Activated naive CD4-positive, alpha-beta T cell treated with anti-CD3 and anti-CD28 coated beads, Interleukin-2, amount 50 U/mL, for 24 hours (primary cell): ENCODE data around the gene TRAT1.
A peak's percentile ranks its signal among the peaks of the same experiment; 100 is the strongest.

Experiments
- H3K27ac Mint-ChIP-seq: one replicate; pipeline ENCODE4 v1.8.0; 2021; ENCODE audit warnings: mild to moderate bottlenecking, mixed read lengths
- H3K27me3 Mint-ChIP-seq: one replicate; pipeline ENCODE4 v1.8.0; 2021; ENCODE audit warnings: mixed read lengths
- H3K36me3 Mint-ChIP-seq: one replicate; pipeline ENCODE4 v1.8.0; 2021; ENCODE audit warnings: mixed read lengths
- H3K4me1 Mint-ChIP-seq: one replicate; pipeline ENCODE4 v1.8.0; 2021; ENCODE audit warnings: mixed read lengths
- H3K4me3 Mint-ChIP-seq: one replicate; pipeline ENCODE4 v1.8.0; 2021; ENCODE audit warnings: mild to moderate bottlenecking, mixed read lengths
- H3K9me3 Mint-ChIP-seq: one replicate; pipeline ENCODE4 v1.8.0; 2021; ENCODE audit warnings: mixed read lengths

Gene TRAT1

GRCh38 chr3:108891833-108892232 lies 69.2 kb downstream of the TRAT1 start:
- Mint-ChIP-seq H3K27me3 (no peaks in the 10 kb centered on the region), H3K4me3 (no peak overlapping the region), H3K9me3 (no peaks in the 10 kb centered on the region), H3K27ac (no peak overlapping the region), H3K36me3 (no peaks in the 10 kb centered on the region), H3K4me1 (no peaks in the 10 kb centered on the region)

- H3K4me1 Mint-ChIP-seq, result peaks cover 16% of the 10 kb centered on the region
- no peaks in the 10 kb centered on the region for H3K36me3 Mint-ChIP-seq
These were observed 72.4 kb downstream of the TRAT1 start for GRCh38 chr3:108894981-108895380.

GRCh38 chr3:108897883-108898282 lies 75.3 kb downstream of the TRAT1 start:
- H3K27ac Mint-ChIP-seq, result peak overlapping the region; percentile 31

More at GRCh38 chr3:108894981-108895380, 72.4 kb downstream of the TRAT1 start:
- Mint-ChIP-seq H3K4me3 (no peak overlapping the region), H3K27ac (peak overlapping the region; percentile 4), H3K9me3 (no peaks in the 10 kb centered on the region), H3K27me3 (no peaks in the 10 kb centered on the region)

GRCh38 chr3:108899530-108899929 lies 76.9 kb downstream of the TRAT1 start:
- Mint-ChIP-seq H3K27ac (no peak overlapping the region), H3K9me3 (peaks cover 4% of the 10 kb centered on the region), H3K4me1 (peaks cover 25% of the 10 kb centered on the region), H3K4me3 (no peak overlapping the region), H3K36me3 (no peaks in the 10 kb centered on the region), H3K27me3 (no peaks in the 10 kb centered on the region)

More at GRCh38 chr3:108897883-108898282, 75.3 kb downstream of the TRAT1 start:
- Mint-ChIP-seq H3K4me3 (no peak overlapping the region), H3K4me1 (peaks cover 24% of the 10 kb centered on the region), H3K9me3 (peaks cover 4% of the 10 kb centered on the region), H3K36me3 (no peaks in the 10 kb centered on the region), H3K27me3 (no peaks in the 10 kb centered on the region)
